HEK293 (cell line): ENCODE data around the gene ATP6V0A1.

Source experiments
- ZNF274 ChIP-seq, 2 experiments: fragments of 200-500 bp in 1 of 2; fragments of 450-650 bp in 1 of 2; sonication (Bioruptor generic) in 1 of 2; formaldehyde crosslinking in 1 of 2; IDR thresholded peaks; 2 replicates each; pipeline versions ENCODE4 v1.5.1 to v1.6.1; 2014 to 2016; ENCODE audit warnings: borderline replicate concordance in 1 of 2, inconsistent platforms in 1 of 2, low read length in 1 of 2, missing biosample characterization in 1 of 2, missing genetic modification characterization in 1 of 2
- ZNF350 ChIP-seq: fragments of 450-650 bp; formaldehyde crosslinking; IDR thresholded peaks from 2 replicates; pipeline ENCODE4 v1.5.0; 2017; ENCODE audit warnings: missing biosample characterization, mild to moderate bottlenecking, missing genetic modification characterization
- ZNF639 ChIP-seq: fragments of 450-650 bp; formaldehyde crosslinking; IDR thresholded peaks from 2 replicates; pipeline ENCODE4 v1.5.1; 2016; ENCODE audit warnings: missing biosample characterization, missing genetic modification characterization
- TF ChIP-seq, protein P1 (sequence below): fragments of 450-650 bp; formaldehyde crosslinking; IDR thresholded peaks from 2 replicates; pipeline ENCODE4 v1.5.1; 2016; ENCODE audit warnings: missing biosample characterization, missing genetic modification characterization
- TF ChIP-seq, protein P2 (sequence below): fragments of 450-650 bp; formaldehyde crosslinking; IDR thresholded peaks from 2 replicates; pipeline ENCODE4 v1.5.1; 2016; ENCODE audit warnings: missing biosample characterization, missing genetic modification characterization
- TF ChIP-seq, protein P3 (sequence below): fragments of 450-650 bp; formaldehyde crosslinking; conservative IDR thresholded peaks from 2 replicates; pipeline ENCODE4 v1.5.1; 2016; ENCODE audit warnings: low read depth, missing biosample characterization, missing genetic modification characterization
- TF ChIP-seq, protein P4 (sequence below): fragments of 450-650 bp; formaldehyde crosslinking; IDR thresholded peaks from 2 replicates; pipeline ENCODE4 v1.5.1; 2016; ENCODE audit warnings: missing biosample characterization, missing genetic modification characterization, low read depth

GRCh38 chr17:42508426-42509165 is 49.9 kb downstream of the ATP6V0A1 start:
- TF ChIP-seq, protein P1, sequence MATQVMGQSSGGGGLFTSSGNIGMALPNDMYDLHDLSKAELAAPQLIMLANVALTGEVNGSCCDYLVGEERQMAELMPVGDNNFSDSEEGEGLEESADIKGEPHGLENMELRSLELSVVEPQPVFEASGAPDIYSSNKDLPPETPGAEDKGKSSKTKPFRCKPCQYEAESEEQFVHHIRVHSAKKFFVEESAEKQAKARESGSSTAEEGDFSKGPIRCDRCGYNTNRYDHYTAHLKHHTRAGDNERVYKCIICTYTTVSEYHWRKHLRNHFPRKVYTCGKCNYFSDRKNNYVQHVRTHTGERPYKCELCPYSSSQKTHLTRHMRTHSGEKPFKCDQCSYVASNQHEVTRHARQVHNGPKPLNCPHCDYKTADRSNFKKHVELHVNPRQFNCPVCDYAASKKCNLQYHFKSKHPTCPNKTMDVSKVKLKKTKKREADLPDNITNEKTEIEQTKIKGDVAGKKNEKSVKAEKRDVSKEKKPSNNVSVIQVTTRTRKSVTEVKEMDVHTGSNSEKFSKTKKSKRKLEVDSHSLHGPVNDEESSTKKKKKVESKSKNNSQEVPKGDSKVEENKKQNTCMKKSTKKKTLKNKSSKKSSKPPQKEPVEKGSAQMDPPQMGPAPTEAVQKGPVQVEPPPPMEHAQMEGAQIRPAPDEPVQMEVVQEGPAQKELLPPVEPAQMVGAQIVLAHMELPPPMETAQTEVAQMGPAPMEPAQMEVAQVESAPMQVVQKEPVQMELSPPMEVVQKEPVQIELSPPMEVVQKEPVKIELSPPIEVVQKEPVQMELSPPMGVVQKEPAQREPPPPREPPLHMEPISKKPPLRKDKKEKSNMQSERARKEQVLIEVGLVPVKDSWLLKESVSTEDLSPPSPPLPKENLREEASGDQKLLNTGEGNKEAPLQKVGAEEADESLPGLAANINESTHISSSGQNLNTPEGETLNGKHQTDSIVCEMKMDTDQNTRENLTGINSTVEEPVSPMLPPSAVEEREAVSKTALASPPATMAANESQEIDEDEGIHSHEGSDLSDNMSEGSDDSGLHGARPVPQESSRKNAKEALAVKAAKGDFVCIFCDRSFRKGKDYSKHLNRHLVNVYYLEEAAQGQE: no peak
- no peak for TF ChIP-seq ZNF350 (tag by site-specific recombination)
- TF ChIP-seq, protein P2, sequence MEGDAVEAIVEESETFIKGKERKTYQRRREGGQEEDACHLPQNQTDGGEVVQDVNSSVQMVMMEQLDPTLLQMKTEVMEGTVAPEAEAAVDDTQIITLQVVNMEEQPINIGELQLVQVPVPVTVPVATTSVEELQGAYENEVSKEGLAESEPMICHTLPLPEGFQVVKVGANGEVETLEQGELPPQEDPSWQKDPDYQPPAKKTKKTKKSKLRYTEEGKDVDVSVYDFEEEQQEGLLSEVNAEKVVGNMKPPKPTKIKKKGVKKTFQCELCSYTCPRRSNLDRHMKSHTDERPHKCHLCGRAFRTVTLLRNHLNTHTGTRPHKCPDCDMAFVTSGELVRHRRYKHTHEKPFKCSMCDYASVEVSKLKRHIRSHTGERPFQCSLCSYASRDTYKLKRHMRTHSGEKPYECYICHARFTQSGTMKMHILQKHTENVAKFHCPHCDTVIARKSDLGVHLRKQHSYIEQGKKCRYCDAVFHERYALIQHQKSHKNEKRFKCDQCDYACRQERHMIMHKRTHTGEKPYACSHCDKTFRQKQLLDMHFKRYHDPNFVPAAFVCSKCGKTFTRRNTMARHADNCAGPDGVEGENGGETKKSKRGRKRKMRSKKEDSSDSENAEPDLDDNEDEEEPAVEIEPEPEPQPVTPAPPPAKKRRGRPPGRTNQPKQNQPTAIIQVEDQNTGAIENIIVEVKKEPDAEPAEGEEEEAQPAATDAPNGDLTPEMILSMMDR (tag by site-specific recombination): no peak
- TF ChIP-seq, protein P3, sequence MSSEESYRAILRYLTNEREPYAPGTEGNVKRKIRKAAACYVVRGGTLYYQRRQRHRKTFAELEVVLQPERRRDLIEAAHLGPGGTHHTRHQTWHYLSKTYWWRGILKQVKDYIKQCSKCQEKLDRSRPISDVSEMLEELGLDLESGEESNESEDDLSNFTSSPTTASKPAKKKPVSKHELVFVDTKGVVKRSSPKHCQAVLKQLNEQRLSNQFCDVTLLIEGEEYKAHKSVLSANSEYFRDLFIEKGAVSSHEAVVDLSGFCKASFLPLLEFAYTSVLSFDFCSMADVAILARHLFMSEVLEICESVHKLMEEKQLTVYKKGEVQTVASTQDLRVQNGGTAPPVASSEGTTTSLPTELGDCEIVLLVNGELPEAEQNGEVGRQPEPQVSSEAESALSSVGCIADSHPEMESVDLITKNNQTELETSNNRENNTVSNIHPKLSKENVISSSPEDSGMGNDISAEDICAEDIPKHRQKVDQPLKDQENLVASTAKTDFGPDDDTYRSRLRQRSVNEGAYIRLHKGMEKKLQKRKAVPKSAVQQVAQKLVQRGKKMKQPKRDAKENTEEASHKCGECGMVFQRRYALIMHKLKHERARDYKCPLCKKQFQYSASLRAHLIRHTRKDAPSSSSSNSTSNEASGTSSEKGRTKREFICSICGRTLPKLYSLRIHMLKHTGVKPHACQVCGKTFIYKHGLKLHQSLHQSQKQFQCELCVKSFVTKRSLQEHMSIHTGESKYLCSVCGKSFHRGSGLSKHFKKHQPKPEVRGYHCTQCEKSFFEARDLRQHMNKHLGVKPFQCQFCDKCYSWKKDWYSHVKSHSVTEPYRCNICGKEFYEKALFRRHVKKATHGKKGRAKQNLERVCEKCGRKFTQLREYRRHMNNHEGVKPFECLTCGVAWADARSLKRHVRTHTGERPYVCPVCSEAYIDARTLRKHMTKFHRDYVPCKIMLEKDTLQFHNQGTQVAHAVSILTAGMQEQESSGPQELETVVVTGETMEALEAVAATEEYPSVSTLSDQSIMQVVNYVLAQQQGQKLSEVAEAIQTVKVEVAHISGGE (tag by site-specific recombination): no peak
- TF ChIP-seq, protein P4, sequence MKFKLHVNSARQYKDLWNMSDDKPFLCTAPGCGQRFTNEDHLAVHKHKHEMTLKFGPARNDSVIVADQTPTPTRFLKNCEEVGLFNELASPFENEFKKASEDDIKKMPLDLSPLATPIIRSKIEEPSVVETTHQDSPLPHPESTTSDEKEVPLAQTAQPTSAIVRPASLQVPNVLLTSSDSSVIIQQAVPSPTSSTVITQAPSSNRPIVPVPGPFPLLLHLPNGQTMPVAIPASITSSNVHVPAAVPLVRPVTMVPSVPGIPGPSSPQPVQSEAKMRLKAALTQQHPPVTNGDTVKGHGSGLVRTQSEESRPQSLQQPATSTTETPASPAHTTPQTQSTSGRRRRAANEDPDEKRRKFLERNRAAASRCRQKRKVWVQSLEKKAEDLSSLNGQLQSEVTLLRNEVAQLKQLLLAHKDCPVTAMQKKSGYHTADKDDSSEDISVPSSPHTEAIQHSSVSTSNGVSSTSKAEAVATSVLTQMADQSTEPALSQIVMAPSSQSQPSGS (tag by site-specific recombination): no peak
- no peak for TF ChIP-seq ZNF274 (IDR thresholded peaks at IDR 0.05; ENCODE audit: low read length)
- no peak for TF ChIP-seq ZNF274 (tag by site-specific recombination; IDR thresholded peaks at IDR 0.05; ENCODE audit: borderline replicate concordance)
- TF ChIP-seq ZNF639: no peak
